ENCODE results near the gene CREB5. TPM values are rescaled to one million over a fixed set of nuclear protein-coding genes. Genes with fewer than 3 reads are reported as not detected.

CREB5 gene
- total RNA-seq, 1 experiment from 2014 or later = 0.49 TPM

DNA sequence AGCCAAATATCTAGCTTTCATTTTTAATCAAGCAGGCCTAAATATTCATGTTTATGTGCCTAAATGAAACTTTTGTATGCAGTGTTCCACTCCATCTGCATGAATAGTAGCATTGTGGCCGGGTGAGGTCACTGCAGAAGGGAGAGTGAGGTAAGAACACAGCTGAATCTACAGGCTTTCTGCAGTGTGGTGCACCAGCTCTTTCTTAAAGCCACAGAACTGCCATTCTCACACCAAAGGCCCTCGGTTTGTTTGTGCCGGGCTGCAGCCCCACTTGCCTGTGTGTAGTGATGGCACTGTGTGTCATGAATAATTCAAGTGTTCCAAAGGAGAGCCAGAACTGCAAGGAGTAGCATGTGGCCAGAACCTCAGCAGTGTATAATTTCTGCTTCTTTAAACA, 341.7 kb downstream of the CREB5 start (continued):
- no peak for TF ChIP-seq TCF7L2 (IDR thresholded peaks at IDR 0.05; ENCODE audit: borderline replicate concordance, extremely low read depth, insufficient read depth, insufficient read length)
- no peak for TF ChIP-seq SP1 (IDR thresholded peaks at IDR 0.05; ENCODE audit: low read depth)

DNA sequence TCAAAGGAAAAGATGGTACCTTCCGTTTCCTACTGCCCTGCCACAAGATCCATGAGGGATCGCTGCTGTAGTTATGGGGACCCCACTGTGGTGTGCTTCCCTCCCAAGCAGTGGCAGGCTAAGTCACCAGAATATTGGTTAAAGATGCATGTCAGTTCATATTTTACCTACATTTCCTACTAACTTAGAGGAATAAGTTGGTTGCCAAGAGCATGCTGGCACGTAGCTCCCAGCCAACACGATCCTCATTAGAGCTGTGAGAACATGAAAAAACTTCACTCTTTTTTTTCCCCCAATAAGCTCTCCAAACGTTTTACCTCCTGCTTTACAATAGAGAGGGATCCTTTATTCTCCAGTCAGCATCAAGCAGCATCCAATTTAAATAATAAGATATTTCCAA, 342.1 kb downstream of the CREB5 start:
- Histone ChIP-seq H3K4me2 (ENCODE audit: low read length) (no peak overlapping the region), H3K27me3 (ENCODE audit: insufficient read depth, low read length) (peaks cover 6% of the 10 kb centered on the region; the same call in 1 of the 2 replicates), H3K4me3 (replicated peaks in 1 of 2; ENCODE audit: low read depth in 1 of 2, low read length in 2 of 2) (no peak overlapping the region), H3K27ac (ENCODE audit: low read depth, low read length) (no peak overlapping the region), H3K79me2 (ENCODE audit: insufficient read depth, low read length) (no peaks in the 10 kb centered on the region), H3K9me2 (ENCODE audit: insufficient read depth) (no peaks in the 10 kb centered on the region), H3K4me1 (ENCODE audit: control insufficient read depth in 1 of 2, insufficient read depth in 2 of 2, low read length in 2 of 2) (peaks cover 3 to 4% of the 10 kb centered on the region in 2 experiments; a peak in 3 of 4 replicates), H3K9ac (ENCODE audit: low read length) (no peak overlapping the region), H3K36me3 (ENCODE audit: control insufficient read depth in 1 of 2, insufficient read depth in 2 of 2, low read length in 2 of 2) (no peaks in the 10 kb centered on the region), H2AFZ (ENCODE audit: low read depth, low read length, poor library complexity, severe bottlenecking) (no peak overlapping the region), H4K20me1 (ENCODE audit: insufficient read depth) (no peaks in the 10 kb centered on the region), H3K9me3 (ENCODE audit: control insufficient read depth in 1 of 2, insufficient read depth in 1 of 2, low read depth in 1 of 2, low read length in 2 of 2) (no peaks in the 10 kb centered on the region)
- ATAC-seq (no peak), DNase-seq (ENCODE audit: low read depth, low spot score) (no peak)
- ChIA-PET CTCF (no interaction called here), POLR2A (no interaction called here), RAD21 (ENCODE audit: low non-redundant PET in 1 of 2, low total read pairs in 2 of 2, uncharacterized antibody in 2 of 2, unreplicated experiment in 2 of 2) (no interaction called here)
- TF ChIP-seq JUND (IDR thresholded peaks at IDR 0.05) = no peak
- no TSS peak for BruUV-seq (replicated peaks)
- intact Hi-C loops (cut with micrococcal nuclease) = no loop called here

DNA sequence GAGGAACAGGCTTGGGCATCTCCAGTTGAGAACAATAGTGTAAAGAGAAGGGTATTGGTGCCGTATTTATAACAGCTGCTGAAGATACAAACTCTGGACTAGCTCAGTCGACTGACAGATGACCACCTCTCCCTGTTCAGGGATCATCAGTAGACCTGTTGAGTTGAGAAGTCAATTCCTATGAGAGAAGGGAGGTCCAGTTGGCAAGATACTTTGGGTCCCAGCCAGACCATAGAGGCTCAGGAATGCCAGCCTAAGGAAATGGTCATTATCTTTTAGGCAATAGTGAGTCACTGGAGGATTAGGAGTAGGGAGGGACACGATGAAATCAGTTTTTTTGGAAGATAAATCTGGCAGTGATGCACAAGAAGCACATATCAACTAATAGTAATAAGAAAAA, 342.9 kb downstream of the CREB5 start:
- CTCF ChIA-PET = no interaction called here
- POLR2A ChIA-PET = no interaction called here
- Histone ChIP-seq H3K4me3 (replicated peaks in 1 of 2; ENCODE audit: low read depth in 1 of 2, low read length in 2 of 2) (no peak overlapping the region), H3K9me3 (ENCODE audit: control insufficient read depth in 1 of 2, insufficient read depth in 1 of 2, low read depth in 1 of 2, low read length in 2 of 2) (no peaks in the 10 kb centered on the region), H2AFZ (ENCODE audit: low read depth, low read length, poor library complexity, severe bottlenecking) (no peak overlapping the region), H3K36me3 (ENCODE audit: control insufficient read depth in 1 of 2, insufficient read depth in 2 of 2, low read length in 2 of 2) (no peaks in the 10 kb centered on the region), H3K9me2 (ENCODE audit: insufficient read depth) (no peaks in the 10 kb centered on the region), H3K4me2 (ENCODE audit: low read length) (no peak overlapping the region), H3K27ac (ENCODE audit: low read depth, low read length) (no peak overlapping the region), H3K4me1 (ENCODE audit: control insufficient read depth in 1 of 2, insufficient read depth in 2 of 2, low read length in 2 of 2) (no peaks in the 10 kb centered on the region), H3K79me2 (ENCODE audit: insufficient read depth, low read length) (no peaks in the 10 kb centered on the region), H4K20me1 (ENCODE audit: insufficient read depth) (no peaks in the 10 kb centered on the region), H3K27me3 (ENCODE audit: insufficient read depth, low read length) (peaks cover 6% of the 10 kb centered on the region; the same call in 1 of the 2 replicates), H3K9ac (ENCODE audit: low read length) (no peak overlapping the region)
- RAD21 ChIA-PET (ENCODE audit: low non-redundant PET in 1 of 2, low total read pairs in 2 of 2, uncharacterized antibody in 2 of 2, unreplicated experiment in 2 of 2) = no interaction called here
- intact Hi-C loops (cut with micrococcal nuclease) = no loop called here
- DNase-seq (ENCODE audit: low read depth, low spot score) (no peak), ATAC-seq (no peak)
- BruUV-seq (replicated peaks) = no TSS peak
- TF ChIP-seq FOSL1 (IDR thresholded peaks at IDR 0.05; ENCODE audit: low read depth) = no peak
- TF ChIP-seq, protein P1, sequence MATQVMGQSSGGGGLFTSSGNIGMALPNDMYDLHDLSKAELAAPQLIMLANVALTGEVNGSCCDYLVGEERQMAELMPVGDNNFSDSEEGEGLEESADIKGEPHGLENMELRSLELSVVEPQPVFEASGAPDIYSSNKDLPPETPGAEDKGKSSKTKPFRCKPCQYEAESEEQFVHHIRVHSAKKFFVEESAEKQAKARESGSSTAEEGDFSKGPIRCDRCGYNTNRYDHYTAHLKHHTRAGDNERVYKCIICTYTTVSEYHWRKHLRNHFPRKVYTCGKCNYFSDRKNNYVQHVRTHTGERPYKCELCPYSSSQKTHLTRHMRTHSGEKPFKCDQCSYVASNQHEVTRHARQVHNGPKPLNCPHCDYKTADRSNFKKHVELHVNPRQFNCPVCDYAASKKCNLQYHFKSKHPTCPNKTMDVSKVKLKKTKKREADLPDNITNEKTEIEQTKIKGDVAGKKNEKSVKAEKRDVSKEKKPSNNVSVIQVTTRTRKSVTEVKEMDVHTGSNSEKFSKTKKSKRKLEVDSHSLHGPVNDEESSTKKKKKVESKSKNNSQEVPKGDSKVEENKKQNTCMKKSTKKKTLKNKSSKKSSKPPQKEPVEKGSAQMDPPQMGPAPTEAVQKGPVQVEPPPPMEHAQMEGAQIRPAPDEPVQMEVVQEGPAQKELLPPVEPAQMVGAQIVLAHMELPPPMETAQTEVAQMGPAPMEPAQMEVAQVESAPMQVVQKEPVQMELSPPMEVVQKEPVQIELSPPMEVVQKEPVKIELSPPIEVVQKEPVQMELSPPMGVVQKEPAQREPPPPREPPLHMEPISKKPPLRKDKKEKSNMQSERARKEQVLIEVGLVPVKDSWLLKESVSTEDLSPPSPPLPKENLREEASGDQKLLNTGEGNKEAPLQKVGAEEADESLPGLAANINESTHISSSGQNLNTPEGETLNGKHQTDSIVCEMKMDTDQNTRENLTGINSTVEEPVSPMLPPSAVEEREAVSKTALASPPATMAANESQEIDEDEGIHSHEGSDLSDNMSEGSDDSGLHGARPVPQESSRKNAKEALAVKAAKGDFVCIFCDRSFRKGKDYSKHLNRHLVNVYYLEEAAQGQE (IDR thresholded peaks at IDR 0.05; ENCODE audit: low read depth) = no peak
- TF ChIP-seq, protein P2, sequence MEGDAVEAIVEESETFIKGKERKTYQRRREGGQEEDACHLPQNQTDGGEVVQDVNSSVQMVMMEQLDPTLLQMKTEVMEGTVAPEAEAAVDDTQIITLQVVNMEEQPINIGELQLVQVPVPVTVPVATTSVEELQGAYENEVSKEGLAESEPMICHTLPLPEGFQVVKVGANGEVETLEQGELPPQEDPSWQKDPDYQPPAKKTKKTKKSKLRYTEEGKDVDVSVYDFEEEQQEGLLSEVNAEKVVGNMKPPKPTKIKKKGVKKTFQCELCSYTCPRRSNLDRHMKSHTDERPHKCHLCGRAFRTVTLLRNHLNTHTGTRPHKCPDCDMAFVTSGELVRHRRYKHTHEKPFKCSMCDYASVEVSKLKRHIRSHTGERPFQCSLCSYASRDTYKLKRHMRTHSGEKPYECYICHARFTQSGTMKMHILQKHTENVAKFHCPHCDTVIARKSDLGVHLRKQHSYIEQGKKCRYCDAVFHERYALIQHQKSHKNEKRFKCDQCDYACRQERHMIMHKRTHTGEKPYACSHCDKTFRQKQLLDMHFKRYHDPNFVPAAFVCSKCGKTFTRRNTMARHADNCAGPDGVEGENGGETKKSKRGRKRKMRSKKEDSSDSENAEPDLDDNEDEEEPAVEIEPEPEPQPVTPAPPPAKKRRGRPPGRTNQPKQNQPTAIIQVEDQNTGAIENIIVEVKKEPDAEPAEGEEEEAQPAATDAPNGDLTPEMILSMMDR (IDR thresholded peaks at IDR 0.05 in 2 of 3, conservative IDR thresholded peaks at IDR 0.05 in 1 of 3; ENCODE audit: borderline replicate concordance in 1 of 3, insufficient read depth in 1 of 3, low read depth in 2 of 3, low read length in 2 of 3) = no peak
- no peak for TF ChIP-seq RAD21 (IDR thresholded peaks at IDR 0.05; ENCODE audit: low read depth)
- TF ChIP-seq SIN3A (IDR thresholded peaks at IDR 0.05; ENCODE audit: low read depth) = no peak
- TF ChIP-seq CEBPB (IDR thresholded peaks at IDR 0.05; ENCODE audit: low read depth) = no peak
- TF ChIP-seq, protein P3, sequence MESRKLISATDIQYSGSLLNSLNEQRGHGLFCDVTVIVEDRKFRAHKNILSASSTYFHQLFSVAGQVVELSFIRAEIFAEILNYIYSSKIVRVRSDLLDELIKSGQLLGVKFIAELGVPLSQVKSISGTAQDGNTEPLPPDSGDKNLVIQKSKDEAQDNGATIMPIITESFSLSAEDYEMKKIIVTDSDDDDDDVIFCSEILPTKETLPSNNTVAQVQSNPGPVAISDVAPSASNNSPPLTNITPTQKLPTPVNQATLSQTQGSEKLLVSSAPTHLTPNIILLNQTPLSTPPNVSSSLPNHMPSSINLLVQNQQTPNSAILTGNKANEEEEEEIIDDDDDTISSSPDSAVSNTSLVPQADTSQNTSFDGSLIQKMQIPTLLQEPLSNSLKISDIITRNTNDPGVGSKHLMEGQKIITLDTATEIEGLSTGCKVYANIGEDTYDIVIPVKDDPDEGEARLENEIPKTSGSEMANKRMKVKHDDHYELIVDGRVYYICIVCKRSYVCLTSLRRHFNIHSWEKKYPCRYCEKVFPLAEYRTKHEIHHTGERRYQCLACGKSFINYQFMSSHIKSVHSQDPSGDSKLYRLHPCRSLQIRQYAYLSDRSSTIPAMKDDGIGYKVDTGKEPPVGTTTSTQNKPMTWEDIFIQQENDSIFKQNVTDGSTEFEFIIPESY (IDR thresholded peaks at IDR 0.05; ENCODE audit: extremely low read depth, insufficient replicate concordance, low read length) = no peak
- TF ChIP-seq JUND (IDR thresholded peaks at IDR 0.05) = no peak
- no peak for TF ChIP-seq YY1 (IDR thresholded peaks at IDR 0.05; ENCODE audit: extremely low read depth, insufficient replicate concordance, low read depth, low read length)
- no peak for TF ChIP-seq SP1 (IDR thresholded peaks at IDR 0.05; ENCODE audit: low read depth)
